ENCODE measurements around the gene PEA15. TPM values are rescaled to one million over a fixed set of nuclear protein-coding genes. Genes with fewer than 3 reads are reported as not detected.

Gene PEA15
- total and polyA plus RNA-seq, 10 of the 15 experiments (the other 5 are each of a cell fraction or from before 2014, with no cell fraction given), result 15.1 to 269 (median 65.6) TPM

DNA sequence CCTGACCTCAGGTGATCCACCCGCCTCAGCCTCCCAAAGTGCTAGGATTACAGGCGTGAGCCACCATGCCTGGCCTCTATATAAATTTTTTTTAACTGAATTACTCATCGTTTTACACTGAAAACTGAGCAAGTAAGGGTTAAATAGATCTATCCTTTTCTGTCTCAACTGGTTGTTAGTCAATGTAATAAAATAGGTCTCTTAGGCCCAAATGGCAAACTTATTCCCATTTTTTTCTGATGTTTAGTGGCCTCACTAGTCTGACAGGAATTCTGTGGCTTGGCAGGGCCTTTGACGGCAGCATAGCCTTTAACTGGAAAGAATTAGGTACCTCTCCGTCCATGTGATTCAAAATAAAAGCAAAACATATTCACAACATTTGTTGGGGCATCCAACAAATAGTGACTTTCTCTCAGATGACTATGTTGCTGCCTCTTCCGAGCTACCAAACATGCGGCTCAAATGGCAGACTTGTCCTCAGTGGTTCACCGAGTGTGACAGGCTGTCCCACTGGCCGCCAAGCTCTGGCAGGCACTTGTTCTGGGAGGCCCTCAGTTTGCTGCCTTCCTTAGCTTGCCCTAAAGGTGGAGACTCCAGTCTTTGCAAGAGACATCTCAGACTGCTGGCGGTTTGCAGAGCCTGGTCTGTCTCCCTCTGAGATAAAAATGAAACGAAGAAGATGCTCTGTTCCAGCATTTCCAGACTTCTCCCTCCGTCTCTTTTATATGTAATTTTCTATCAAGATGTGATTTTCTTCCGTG is 36.4 kb upstream of the PEA15 start:
- H3K4me3 ChIP-seq, result no peak overlapping the region
- DNase-seq (ENCODE audit: low read depth, low spot score) (no peak), ATAC-seq (peak; percentile 45), FAIRE-seq (peak; percentile 38)
- H3K36me3 ChIP-seq (ENCODE audit: control insufficient read depth in 2 of 2, insufficient read depth in 2 of 2, low read length in 1 of 2), result no peaks in the 10 kb centered on the region
- no peaks in the 10 kb centered on the region; a peak in 1 of 4 replicates for H3K27me3 ChIP-seq (replicated peaks in 1 of 2; ENCODE audit: control insufficient read depth in 2 of 2, insufficient read depth in 2 of 2, low read length in 1 of 2)
- H3K4me2 ChIP-seq (ENCODE audit: control insufficient read depth, insufficient read depth), result no peak overlapping the region
- no peak for TF ChIP-seq EED (IDR thresholded peaks at IDR 0.05; ENCODE audit: low read depth)
- peak in 1 of 3 experiments; percentile 10; a peak in 1 of 6 replicates for TF ChIP-seq CTCF (IDR thresholded peaks at IDR 0.05 in 2 of 3, conservative IDR thresholded peaks at IDR 0.05 in 1 of 3; ENCODE audit: control insufficient read depth in 2 of 3, extremely low read depth in 1 of 3, insufficient read depth in 1 of 3, low read depth in 3 of 3, low read length in 3 of 3)
- no peak for TF ChIP-seq PML (IDR thresholded peaks at IDR 0.05; ENCODE audit: low read length)
- TF ChIP-seq RAD21 (IDR thresholded peaks at IDR 0.05; ENCODE audit: insufficient read depth, low read depth, low read length), result 0 out of 2 replicates have a peak, but pooled peaks have one; percentile 15
- H3K9me3 ChIP-seq (replicated peaks; ENCODE audit: control insufficient read depth, insufficient read depth, low read length), result no peaks in the 10 kb centered on the region
- in situ Hi-C loops (cut with MboI) (no loop called here), intact Hi-C loops (cut with micrococcal nuclease; ENCODE audit: unreplicated experiment) (no loop called here)
- H3K27ac ChIP-seq (ENCODE audit: control insufficient read depth, insufficient read depth), result no peak overlapping the region
- no peak overlapping the region for H2AFZ ChIP-seq (ENCODE audit: control insufficient read depth, low read depth, low read length)
- H3K79me2 ChIP-seq (ENCODE audit: control insufficient read depth, insufficient read depth, low read length), result no peaks in the 10 kb centered on the region
- POLR2A ChIA-PET, result interaction anchor here (1.1 to 1.7 kb wide), 3 partner anchors 35 to 94 kb away, joined by 3 to 7 read pairs (median 4); partner anchors contain the start of gene DCAF8
- CTCF ChIA-PET, result interaction anchor here (0.6 to 3.5 kb wide), 12 partner anchors 18 to 128 kb away, joined by 3 to 25 read pairs (median 3); no protein-coding TSS in a partner anchor
- RAD21 ChIA-PET (ENCODE audit: unreplicated experiment), result interaction anchor here (0.7 to 3.6 kb wide), 10 partner anchors 9 to 260 kb away, joined by 3 to 14 read pairs (median 3); no protein-coding TSS in a partner anchor
- no peak overlapping the region for H3K9ac ChIP-seq (ENCODE audit: control insufficient read depth, insufficient read depth, low read length)
- 63% methylated on average over 13 of the region's 13 CpGs for WGBS (ENCODE audit: insufficient coverage, insufficient replicate concordance, low lambda C conversion rate, missing lambda C conversion rate)
- H4K20me1 ChIP-seq (ENCODE audit: control insufficient read depth, insufficient read depth), result no peaks in the 10 kb centered on the region
- SMC1A ChIA-PET (ENCODE audit: uncharacterized antibody, unreplicated experiment), result interaction anchor here (0.9 to 2.5 kb wide), 12 partner anchors 10 to 83 kb away, joined by 3 to 10 read pairs (median 4); partner anchors contain the start of gene CASQ1
- no TSS peak for BruUV-seq (replicated peaks)
- H3K4me1 ChIP-seq (ENCODE audit: control insufficient read depth, insufficient read depth, low read length), result peaks cover 21% of the 10 kb centered on the region

Data from GM12878 (cell line).